Esophagus squamous epithelium (tissue), 5 donors: ENCODE data around the gene NNT. TPM values are rescaled to one million over a fixed set of nuclear protein-coding genes. Genes with fewer than 3 reads are reported as not detected.

Experiments used
- DNase-seq: peaks from one replicate; lab custom pipeline; 2025; lab: John Stamatoyannopoulos, UW
- H3K27ac ChIP-seq, 4 donors: fragments of 200-600 bp; sonication (generic); one replicate each; pipeline ENCODE4 v1.5.1; 2016 to 2019; ENCODE audit warnings: mild to moderate bottlenecking in 1 of 4
- H3K27me3 ChIP-seq, 4 donors: fragments of 200-600 bp; sonication (generic); 1 replicate in 3 of 4; 2 replicates in 1 of 4; pipeline versions ENCODE4 v1.5.1 to v1.6.0; 2017 to 2021; ENCODE audit warnings: antibody characterized with exemption in 1 of 4
- H3K36me3 ChIP-seq, 3 donors: fragments of 200-600 bp; sonication (generic); one replicate each; pipeline ENCODE4 v1.5.1; 2016 to 2019
- H3K4me1 ChIP-seq, 3 donors: fragments of 200-600 bp; sonication (generic); one replicate each; pipeline ENCODE4 v1.5.1; 2017 to 2019
- H3K4me3 ChIP-seq, 4 donors: fragments of 200-600 bp; sonication (generic); 1 replicate in 3 of 4; 2 replicates in 1 of 4; pipeline ENCODE4 v1.5.1; 2016 to 2019; ENCODE audit warnings: mild to moderate bottlenecking in 2 of 4, moderate library complexity in 1 of 4
- H3K9me3 ChIP-seq, 3 donors: fragments of 200-600 bp; sonication (generic); one replicate each; pipeline ENCODE4 v1.5.1; 2016 to 2019
- CTCF ChIP-seq, 6 experiments: fragments of 450-650 bp in 4 of 6; fragments of 200-600 bp in 2 of 6; sonication (generic) in 2 of 6; IDR thresholded peaks; one replicate each; pipeline ENCODE4 v1.5.1; 2016 to 2019; ENCODE audit warnings: antibody characterized with exemption in 6 of 6, mild to moderate bottlenecking in 4 of 6, moderate library complexity in 4 of 6
- POLR2A ChIP-seq, 4 donors: fragments of 450-650 bp; IDR thresholded peaks; one replicate each; pipeline ENCODE4 v1.6.1; 2017; ENCODE audit warnings: antibody characterized with exemption in 4 of 4, mild to moderate bottlenecking in 4 of 4, moderate library complexity in 3 of 4
- WGBS, 2 donors: methylation state at CpG; one replicate each; pipeline ENCODE4 v1.1.5; 2018; 5-methylcytosine and 5-hydroxymethylcytosine counted together
- intact Hi-C: fragments of 100-400 bp; cut with DNase I; formaldehyde crosslinking; loops from one replicate; pipeline ENCODE4 v1.15.0; 2022
- total RNA-seq, 4 donors: library from RNA; depleted of rRNA; stranded (reverse); fragments of >200 nt; gene quantifications; one replicate each; pipeline ENCODE4 v1.1.0, GENCODE V29; 2016
- donor health status: DM: yes; HTN: yes; CAD: no.

The NNT gene
- total RNA-seq, 4 donors from 2014 or later = 16.0 to 35.1 (median 29.1) TPM

- no peak overlapping the region for H3K4me3 ChIP-seq
- H3K27me3 ChIP-seq = no peaks in the 10 kb centered on the region
- no peak for DNase-seq
- H3K9me3 ChIP-seq = no peaks in the 10 kb centered on the region
- peaks cover 0 to 10% (median 2%) of the 10 kb centered on the region in 3 donors for H3K4me1 ChIP-seq
- peaks cover 0 to 26% (median 3%) of the 10 kb centered on the region in 3 donors for H3K36me3 ChIP-seq
- intact Hi-C loops = no loop called here
- WGBS, 2 donors = 93% methylated on average over 2 of the region's 2 CpGs
- no peak overlapping the region for H3K27ac ChIP-seq
- TF ChIP-seq POLR2A (IDR thresholded peaks at IDR 0.05) = no peak
- no peak for TF ChIP-seq CTCF (IDR thresholded peaks at IDR 0.05)
These were observed 39.4 kb downstream of the NNT start for GRCh38 chr5:43642428-43642827.

GRCh38 chr5:43643327-43643726 is 40.3 kb downstream of the NNT start:
- no peak overlapping the region for H3K27ac ChIP-seq
- no peak for DNase-seq
- no peak for TF ChIP-seq CTCF (IDR thresholded peaks at IDR 0.05)
- no peak for TF ChIP-seq POLR2A (IDR thresholded peaks at IDR 0.05)
- intact Hi-C loops = no loop called here
- H3K4me1 ChIP-seq = peaks cover 0 to 10% (median under 1%) of the 10 kb centered on the region in 3 donors
- no peaks in the 10 kb centered on the region for H3K9me3 ChIP-seq
- WGBS, 2 donors = 89 to 100% methylated on average over 1 of the region's 1 CpG
- no peaks in the 10 kb centered on the region for H3K27me3 ChIP-seq
- H3K36me3 ChIP-seq = peaks cover 0 to 35% (median 3%) of the 10 kb centered on the region in 3 donors
- H3K4me3 ChIP-seq = no peak overlapping the region

GRCh38 chr5:43643750-43644149 is 40.8 kb downstream of the NNT start:
- H3K9me3 ChIP-seq = no peaks in the 10 kb centered on the region
- intact Hi-C loops = no loop called here
- 78 to 100% methylated on average over 2 of the region's 2 CpGs for WGBS, 2 donors
- H3K4me3 ChIP-seq = no peak overlapping the region
- H3K27ac ChIP-seq = no peak overlapping the region
- H3K36me3 ChIP-seq = peaks cover 0 to 39% (median 3%) of the 10 kb centered on the region in 3 donors
- peaks cover 0 to 10% (median 0%) of the 10 kb centered on the region in 3 donors for H3K4me1 ChIP-seq
- no peak for DNase-seq
- TF ChIP-seq CTCF (IDR thresholded peaks at IDR 0.05) (no peak), POLR2A (IDR thresholded peaks at IDR 0.05) (no peak)
- no peaks in the 10 kb centered on the region for H3K27me3 ChIP-seq

- 83 to 87% methylated on average over 1 of the region's 1 CpG for WGBS, 2 donors
- no peak for DNase-seq
These were observed 44.0 kb downstream of the NNT start for GRCh38 chr5:43646992-43647391.

GRCh38 chr5:43647789-43648188 is 44.8 kb downstream of the NNT start:
- intact Hi-C loops = no loop called here
- no peaks in the 10 kb centered on the region for H3K27me3 ChIP-seq
- no peak overlapping the region for H3K27ac ChIP-seq
- DNase-seq = no peak
- H3K4me3 ChIP-seq = no peak overlapping the region
- no peaks in the 10 kb centered on the region for H3K9me3 ChIP-seq
- H3K4me1 ChIP-seq = peaks cover 0 to 4% (median 0%) of the 10 kb centered on the region in 3 donors
- TF ChIP-seq POLR2A (IDR thresholded peaks at IDR 0.05) = no peak
- TF ChIP-seq CTCF (IDR thresholded peaks at IDR 0.05) = no peak
- peaks cover 0 to 80% (median 3%) of the 10 kb centered on the region in 3 donors for H3K36me3 ChIP-seq

More at GRCh38 chr5:43646992-43647391, 44.0 kb downstream of the NNT start:
- Histone ChIP-seq H3K9me3 (no peaks in the 10 kb centered on the region), H3K4me1 (peaks cover 0 to 4% (median 0%) of the 10 kb centered on the region in 3 donors), H3K27me3 (no peaks in the 10 kb centered on the region), H3K4me3 (no peak overlapping the region), H3K27ac (no peak overlapping the region), H3K36me3 (peaks cover 0 to 72% (median 3%) of the 10 kb centered on the region in 3 donors)
- TF ChIP-seq POLR2A (IDR thresholded peaks at IDR 0.05) = no peak
- TF ChIP-seq CTCF (IDR thresholded peaks at IDR 0.05) = no peak
- intact Hi-C loops = no loop called here
